Cardiac muscle cell (in vitro differentiated cells and primary cell): ENCODE measurements around the gene DNAJC12. TPM values are rescaled to one million over a fixed set of nuclear protein-coding genes. Genes with fewer than 3 reads are reported as not detected.
A peak's percentile ranks its signal among the peaks of the same experiment; 100 is the strongest.
"Not testable (repeated sequence)": the region's sequence is repeated elsewhere in the genome, so short reads cannot be mapped to it uniquely, and the experiment has no call there.

Source experiments
- DNase-seq, 2 donors: peaks; one replicate each; pipeline versions ENCODE4 v3.0.0 to v3.0.0-alpha.2; 2010 to 2017; ENCODE audit warnings: low read depth in 1 of 2, low spot score in 1 of 2
- H3K27ac ChIP-seq: fragments of 200-600 bp; sonication (generic); 2 replicates; pipeline ENCODE4 v1.5.1; 2016
- H3K27me3 ChIP-seq: fragments of 200-600 bp; sonication (generic); 2 replicates; pipeline ENCODE4 v1.6.0; 2016; ENCODE audit warnings: control low read depth
- H3K36me3 ChIP-seq: fragments of 200-600 bp; sonication (generic); 2 replicates; pipeline ENCODE4 v1.5.1; 2016; ENCODE audit warnings: control low read depth
- H3K4me1 ChIP-seq: fragments of 200-600 bp; sonication (generic); 2 replicates; pipeline ENCODE4 v1.8.1; 2017; ENCODE audit warnings: low read depth, mild to moderate bottlenecking, mixed run types
- H3K4me3 ChIP-seq: fragments of 200-600 bp; sonication (generic); 2 replicates; pipeline ENCODE4 v1.5.1; 2016; ENCODE audit warnings: mild to moderate bottlenecking
- H3K9me3 ChIP-seq: fragments of 200-600 bp; sonication (generic); 2 replicates; pipeline ENCODE4 v1.5.1; 2017; ENCODE audit warnings: low read depth, mild to moderate bottlenecking, control low read depth
- polyA plus RNA-seq: library from polyadenylated mRNA; unstranded; fragments of >200 nt; fragmentation: Nextera tagmentation; extraction: Ambion mirVana; gene quantifications from 2 replicates; pipeline ENCODE4 v1.2.1, GENCODE V29; 2016
- total RNA-seq: library from RNA; depleted of rRNA; stranded (reverse); fragments of >200 nt; gene quantifications from 2 replicates; pipeline ENCODE4 v1.2.3, GENCODE V29; 2016
- TF ChIP-seq, protein P1 (sequence below): IDR thresholded peaks from 2 replicates; pipeline ENCODE4 v1.5.1; 2012; ENCODE audit warnings: low read depth, mild to moderate bottlenecking, low read length

The DNAJC12 gene
- total and polyA plus RNA-seq, 2 experiments from 2014 or later, result 5.0 to 6.0 TPM

GRCh38 chr10:67782530-67782929 lies 55.5 kb downstream of the DNAJC12 start:
- no peaks in the 10 kb centered on the region for H3K4me1 ChIP-seq
- no peaks in the 10 kb centered on the region for H3K36me3 ChIP-seq
- DNase-seq, result no peak
- TF ChIP-seq, protein P1, sequence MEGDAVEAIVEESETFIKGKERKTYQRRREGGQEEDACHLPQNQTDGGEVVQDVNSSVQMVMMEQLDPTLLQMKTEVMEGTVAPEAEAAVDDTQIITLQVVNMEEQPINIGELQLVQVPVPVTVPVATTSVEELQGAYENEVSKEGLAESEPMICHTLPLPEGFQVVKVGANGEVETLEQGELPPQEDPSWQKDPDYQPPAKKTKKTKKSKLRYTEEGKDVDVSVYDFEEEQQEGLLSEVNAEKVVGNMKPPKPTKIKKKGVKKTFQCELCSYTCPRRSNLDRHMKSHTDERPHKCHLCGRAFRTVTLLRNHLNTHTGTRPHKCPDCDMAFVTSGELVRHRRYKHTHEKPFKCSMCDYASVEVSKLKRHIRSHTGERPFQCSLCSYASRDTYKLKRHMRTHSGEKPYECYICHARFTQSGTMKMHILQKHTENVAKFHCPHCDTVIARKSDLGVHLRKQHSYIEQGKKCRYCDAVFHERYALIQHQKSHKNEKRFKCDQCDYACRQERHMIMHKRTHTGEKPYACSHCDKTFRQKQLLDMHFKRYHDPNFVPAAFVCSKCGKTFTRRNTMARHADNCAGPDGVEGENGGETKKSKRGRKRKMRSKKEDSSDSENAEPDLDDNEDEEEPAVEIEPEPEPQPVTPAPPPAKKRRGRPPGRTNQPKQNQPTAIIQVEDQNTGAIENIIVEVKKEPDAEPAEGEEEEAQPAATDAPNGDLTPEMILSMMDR, result no peak
- H3K4me3 ChIP-seq, result no peak overlapping the region
- H3K27me3 ChIP-seq, result no peaks in the 10 kb centered on the region
- H3K9me3 ChIP-seq, result no peaks in the 10 kb centered on the region
- H3K27ac ChIP-seq, result no peak overlapping the region

DNA sequence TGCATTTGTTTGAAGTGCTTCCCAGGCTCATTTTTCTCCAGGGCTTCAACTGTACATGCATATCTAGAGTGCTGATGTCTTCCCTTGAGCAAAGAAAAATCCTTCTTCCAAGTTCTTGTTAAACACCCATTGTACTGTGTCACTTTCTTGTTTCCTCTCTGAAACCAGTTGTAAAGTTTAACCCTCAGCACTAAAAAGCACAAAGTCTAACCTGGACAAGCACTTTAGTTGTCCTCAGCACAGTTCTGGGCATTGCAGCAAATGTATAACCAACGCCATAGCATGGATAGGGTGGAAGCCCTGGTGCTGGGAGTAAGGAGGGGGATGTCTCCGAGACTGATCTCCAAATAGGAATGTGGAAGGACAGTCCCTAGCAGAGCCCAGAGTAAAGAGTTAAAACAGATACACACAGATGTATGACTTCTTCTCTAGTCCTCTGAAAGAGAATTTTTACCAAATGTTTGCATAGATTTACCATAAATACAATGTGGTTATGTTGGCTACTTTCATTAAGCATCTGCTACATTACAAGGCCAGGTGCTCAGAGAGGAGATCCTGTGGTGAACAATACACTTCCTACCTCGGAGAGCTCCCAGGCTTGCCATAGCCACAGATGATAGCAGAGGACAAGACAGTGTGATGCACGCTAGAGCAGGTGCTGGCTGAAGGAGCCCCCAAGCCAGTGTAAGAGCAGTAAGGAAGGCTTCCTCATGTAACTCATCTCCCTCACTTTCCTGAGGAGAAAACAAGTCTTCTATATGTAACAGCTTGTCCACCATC lies 57.0 kb downstream of the DNAJC12 start:
- no peak for DNase-seq
- no peaks in the 10 kb centered on the region for H3K4me1 ChIP-seq
- TF ChIP-seq, protein P1, result no peak
- H3K36me3 ChIP-seq, result no peaks in the 10 kb centered on the region
- H3K27me3 ChIP-seq, result no peaks in the 10 kb centered on the region
- no peaks in the 10 kb centered on the region for H3K9me3 ChIP-seq
- H3K27ac ChIP-seq, result no peak overlapping the region
- no peak overlapping the region for H3K4me3 ChIP-seq

GRCh38 chr10:67780204-67780621 lies 57.8 kb downstream of the DNAJC12 start:
- not testable (repeated sequence) for H3K4me1 ChIP-seq, H3K4me3 ChIP-seq, H3K9me3 ChIP-seq, DNase-seq, H3K27me3 ChIP-seq, H3K27ac ChIP-seq, H3K36me3 ChIP-seq

GRCh38 chr10:67779465-67780203 lies 58.4 kb downstream of the DNAJC12 start:
- Histone ChIP-seq H3K4me1 (no peaks in the 10 kb centered on the region), H3K27me3 (no peaks in the 10 kb centered on the region), H3K9me3 (no peaks in the 10 kb centered on the region), H3K36me3 (no peaks in the 10 kb centered on the region), H3K27ac (no peak overlapping the region), H3K4me3 (no peak overlapping the region)
- peak; percentile 87 to 93 for DNase-seq
- TF ChIP-seq, protein P1, result peak; percentile 67

- Histone ChIP-seq H3K9me3 (no peaks in the 10 kb centered on the region), H3K36me3 (no peaks in the 10 kb centered on the region), H3K4me3 (no peak overlapping the region), H3K27ac (no peak overlapping the region), H3K27me3 (no peaks in the 10 kb centered on the region), H3K4me1 (no peaks in the 10 kb centered on the region)
- DNase-seq, result no peak
- TF ChIP-seq, protein P1, result no peak
Observed at GRCh38 chr10:67776371-67776770, 61.6 kb downstream of the DNAJC12 start.

DNA sequence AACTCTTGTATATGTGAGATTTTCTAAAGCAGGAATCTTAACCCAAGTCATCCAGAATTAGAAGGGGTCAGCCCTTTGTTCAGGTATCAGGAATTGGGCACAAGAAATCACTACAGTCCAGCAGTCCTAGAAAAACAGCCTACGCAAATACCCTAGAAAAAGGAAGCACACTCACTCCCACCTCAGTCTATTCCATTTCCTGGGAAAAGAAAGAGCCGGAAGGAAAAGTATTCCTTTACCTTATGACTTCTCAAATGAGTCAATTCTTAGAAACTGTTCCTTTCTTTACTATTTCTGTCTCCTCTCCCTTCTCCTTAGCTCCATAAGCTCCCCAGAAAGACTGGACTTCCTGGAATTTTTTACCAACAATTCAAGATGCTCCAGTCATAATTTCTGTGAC lies 62.7 kb downstream of the DNAJC12 start:
- no peaks in the 10 kb centered on the region for H3K9me3 ChIP-seq
- H3K4me1 ChIP-seq, result no peaks in the 10 kb centered on the region
- no peak overlapping the region for H3K4me3 ChIP-seq
- H3K36me3 ChIP-seq, result no peaks in the 10 kb centered on the region
- H3K27ac ChIP-seq, result no peak overlapping the region
- TF ChIP-seq, protein P1, result no peak
- H3K27me3 ChIP-seq, result no peaks in the 10 kb centered on the region
- no peak for DNase-seq
